Right hindlimb (tissue), 1 donor: Measurements from ENCODE around the gene SPAG9.
A peak's percentile ranks its signal among the peaks of the same experiment; 100 is the strongest.
"Not testable (repeated sequence)": the region's sequence is repeated elsewhere in the genome, so short reads cannot be mapped to it uniquely, and the experiment has no call there.

Experiments
- DNase-seq: peaks from one replicate; pipeline ENCODE4 v3.0.0-alpha.2; 2018

SPAG9 gene

DNA sequence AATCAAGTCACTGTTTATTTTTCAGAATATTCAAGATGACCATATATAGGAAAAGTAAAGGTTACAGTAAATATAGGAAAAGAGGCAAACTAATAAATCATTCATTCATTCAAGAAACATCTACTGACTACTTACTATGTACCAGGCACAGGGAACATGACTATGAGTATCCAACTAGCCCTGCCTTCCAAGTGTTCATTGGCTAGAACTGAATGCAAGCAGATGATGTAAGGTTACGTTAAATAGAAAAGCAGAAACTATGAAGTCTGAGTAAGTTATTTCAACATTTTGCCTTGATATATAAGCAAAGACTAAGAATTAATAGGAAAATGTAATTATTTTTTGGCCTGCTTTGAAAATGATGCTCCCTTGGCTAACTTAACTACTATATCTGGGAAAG lies 36.7 kb downstream of the SPAG9 start:
- no peak for DNase-seq

DNA sequence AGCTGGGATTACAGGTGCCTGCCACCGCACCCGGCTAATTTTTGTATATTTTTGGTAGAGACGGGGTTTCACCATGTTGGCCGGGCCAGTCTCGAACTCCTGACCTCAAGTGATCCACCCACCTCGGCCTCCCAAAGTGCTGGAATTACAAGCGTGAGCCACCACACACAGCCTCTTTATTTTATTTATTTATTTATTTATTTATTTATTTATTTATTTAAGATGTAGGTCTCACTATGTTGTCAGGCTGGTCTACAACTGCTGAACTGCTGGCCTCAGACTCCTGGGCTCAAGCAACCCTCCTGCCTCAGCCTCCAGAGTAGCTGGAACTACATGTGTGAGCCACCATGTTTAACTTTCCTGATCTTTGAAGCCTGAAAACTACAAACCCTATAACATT lies 37.3 kb downstream of the SPAG9 start:
- DNase-seq, result not testable (repeated sequence)

DNA sequence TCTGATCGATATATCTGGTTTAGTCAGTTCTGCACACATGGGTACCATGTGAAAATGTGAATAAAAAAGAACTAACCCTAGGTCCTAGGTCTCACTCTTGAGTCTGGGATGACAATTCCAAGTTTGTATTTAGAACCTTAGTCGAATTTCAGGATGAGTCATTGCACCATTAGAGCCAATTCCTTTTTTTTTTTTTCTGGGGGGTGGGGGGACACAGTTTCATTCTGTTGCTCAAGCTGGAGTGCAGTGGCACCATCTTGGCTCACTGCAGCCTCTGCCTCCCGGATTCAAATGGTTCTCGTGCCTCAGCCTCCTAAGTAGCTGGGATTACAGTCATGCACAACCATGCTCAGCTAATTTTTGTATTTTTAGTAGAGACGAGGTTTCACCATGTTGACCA lies 41.6 kb downstream of the SPAG9 start:
- DNase-seq, result no peak

DNA sequence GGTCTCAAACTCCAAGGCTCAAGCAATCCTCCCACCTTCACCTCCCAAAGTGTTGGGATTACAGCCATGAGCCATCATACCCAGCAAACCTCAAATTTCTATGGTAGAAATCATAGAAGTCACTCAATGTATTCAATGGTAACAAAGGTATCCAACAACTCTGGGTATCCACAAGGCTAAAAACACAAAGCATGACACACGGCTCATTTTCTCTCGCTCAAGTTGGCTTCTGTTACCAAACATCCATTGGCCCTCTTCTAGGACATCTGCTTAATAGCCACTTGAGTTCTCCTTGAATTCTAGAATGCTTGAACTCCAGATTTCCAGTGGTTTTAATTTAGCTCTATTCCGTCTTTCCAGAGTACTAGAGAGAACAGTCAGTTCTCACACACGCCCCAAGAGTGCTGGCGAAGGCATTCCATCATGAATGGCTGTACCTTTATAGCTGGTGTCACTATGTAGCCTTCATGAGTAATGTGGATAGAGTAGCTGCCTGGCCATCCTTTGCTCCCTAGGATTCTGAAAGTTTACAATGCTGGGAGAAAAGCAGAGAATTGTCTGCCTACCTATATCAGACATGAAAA lies 42.6 kb downstream of the SPAG9 start:
- no peak for DNase-seq

DNA sequence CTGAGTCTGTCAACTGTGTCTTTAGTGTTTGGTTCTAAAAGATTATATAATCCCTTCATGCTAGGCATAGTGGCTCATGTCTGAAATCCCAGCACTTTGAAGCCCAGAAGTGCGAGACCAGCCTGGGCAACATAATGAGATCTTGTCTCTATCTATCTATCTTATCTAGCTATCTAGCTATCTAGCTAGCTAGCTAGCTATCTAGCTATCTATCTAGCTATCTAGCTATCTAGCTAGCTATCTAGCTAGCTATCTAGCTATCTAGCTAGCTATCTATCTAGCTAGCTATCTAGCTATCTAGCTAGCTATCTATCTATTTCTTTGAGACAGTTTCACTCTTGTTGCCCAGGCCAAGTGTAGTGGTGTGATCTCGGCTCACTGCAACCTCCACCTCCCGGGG lies 43.8 kb downstream of the SPAG9 start:
- no peak for DNase-seq

- no peak for DNase-seq
Measured at GRCh38 chr17:51071556-51071955, 49.1 kb downstream of the SPAG9 start.

GRCh38 chr17:51065466-51065865 lies 55.2 kb downstream of the SPAG9 start:
- no peak for DNase-seq

GRCh38 chr17:51064061-51064735 lies 56.5 kb downstream of the SPAG9 start:
- DNase-seq, result no peak

GRCh38 chr17:51060396-51060795 lies 60.3 kb downstream of the SPAG9 start:
- no peak for DNase-seq

GRCh38 chr17:51059781-51060180 lies 60.9 kb downstream of the SPAG9 start:
- DNase-seq, result no peak

- DNase-seq, result no peak
Measured at GRCh38 chr17:51057534-51057933, 63.1 kb downstream of the SPAG9 start.

- DNase-seq, result peak; percentile 63
Measured at GRCh38 chr17:51056813-51057510, 63.7 kb downstream of the SPAG9 start.

- DNase-seq, result no peak
Measured at GRCh38 chr17:51054748-51055147, 65.9 kb downstream of the SPAG9 start.

DNA sequence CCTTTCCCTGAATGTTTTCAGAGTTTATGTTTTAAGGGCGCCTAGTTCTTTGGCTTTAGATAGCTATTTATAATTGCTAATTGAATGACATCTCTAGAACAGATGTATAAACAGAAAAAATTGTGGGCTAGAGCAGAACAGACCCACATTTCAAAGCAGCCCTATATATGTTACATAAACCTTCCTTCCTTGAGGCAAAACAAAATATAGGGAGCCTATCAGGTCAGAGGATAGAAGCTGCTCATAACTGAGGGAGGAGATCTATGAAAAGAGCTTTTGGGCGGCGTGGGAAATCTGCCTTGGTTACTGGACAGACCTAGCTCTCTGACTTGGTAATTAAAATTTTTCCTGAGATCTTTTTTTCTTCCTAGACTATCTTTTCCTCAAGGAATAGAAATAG lies 68.4 kb downstream of the SPAG9 start:
- no peak for DNase-seq

- no peak for DNase-seq
Measured at GRCh38 chr17:51050291-51051033, 70.2 kb downstream of the SPAG9 start.

- DNase-seq, result peak; percentile 89
Measured at GRCh38 chr17:51046514-51047384, 73.9 kb downstream of the SPAG9 start.

- no peak for DNase-seq
Measured at GRCh38 chr17:51046046-51046445, 74.6 kb downstream of the SPAG9 start.

GRCh38 chr17:51045621-51046020 lies 75.0 kb downstream of the SPAG9 start:
- no peak for DNase-seq

DNA sequence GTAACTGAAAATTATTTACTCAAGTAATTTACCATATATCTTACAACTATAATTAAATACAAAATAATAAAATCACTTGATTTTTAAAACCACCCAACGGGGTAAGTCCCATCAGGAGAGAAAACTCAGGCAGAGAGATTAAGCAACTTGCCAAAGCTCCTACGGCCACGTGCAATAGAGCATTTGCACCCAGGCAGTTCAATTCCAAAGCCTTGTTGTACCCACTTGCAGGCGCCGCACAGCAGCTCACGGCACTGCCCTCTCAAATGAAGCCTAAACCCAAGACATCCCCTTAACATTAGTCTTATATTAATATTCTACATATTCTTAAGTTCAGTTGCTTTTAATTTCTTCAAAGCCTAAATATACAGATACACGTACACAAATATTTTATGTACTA lies 75.7 kb downstream of the SPAG9 start:
- DNase-seq, result no peak

GRCh38 chr17:51036084-51036483 lies 84.6 kb downstream of the SPAG9 start:
- DNase-seq, result no peak

DNA sequence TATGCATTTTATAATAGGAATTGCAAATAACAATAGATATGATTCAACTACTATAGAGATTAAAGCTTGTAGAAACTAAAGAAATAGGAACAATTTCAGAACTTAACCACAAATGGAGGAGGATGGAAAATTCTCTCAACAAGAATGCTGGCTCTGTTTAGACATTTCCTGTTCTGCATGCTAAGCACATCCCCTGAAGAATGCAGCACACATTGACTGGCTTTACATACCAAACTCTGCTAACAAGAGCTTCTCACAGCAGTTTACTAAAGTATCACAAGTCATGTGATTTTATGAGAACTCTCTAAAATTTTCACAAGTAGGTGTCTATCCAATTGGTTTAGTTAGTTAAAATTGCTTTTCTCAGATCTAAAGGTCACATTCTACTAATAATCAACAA lies 85.2 kb downstream of the SPAG9 start:
- no peak for DNase-seq

GRCh38 chr17:51034800-51035199 lies 85.9 kb downstream of the SPAG9 start:
- DNase-seq, result no peak

DNA sequence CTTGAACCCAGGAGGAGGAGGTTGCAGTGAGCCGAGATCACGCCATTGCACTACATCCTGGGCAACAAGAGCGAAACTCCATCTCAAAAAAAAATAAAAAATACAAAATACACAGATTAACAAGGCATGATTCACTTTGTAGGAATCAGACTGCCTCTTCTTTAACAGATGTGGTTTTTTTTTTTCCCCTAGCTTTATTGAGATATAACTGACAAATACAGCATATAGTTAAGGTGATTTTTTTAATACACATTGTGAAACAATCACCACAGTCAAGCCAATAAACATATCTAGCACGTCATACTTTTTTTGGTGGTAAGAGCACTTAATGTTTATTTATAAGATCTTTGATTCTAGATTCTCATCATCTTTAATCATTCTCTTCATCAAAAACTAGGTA lies 87.8 kb downstream of the SPAG9 start:
- DNase-seq, result no peak
